ENCODE measurements around the gene OR6S1.
"Not testable (repeated sequence)": the region's sequence is repeated elsewhere in the genome, so short reads cannot be mapped to it uniquely, and the experiment has no call there.

Gene OR6S1

DNA sequence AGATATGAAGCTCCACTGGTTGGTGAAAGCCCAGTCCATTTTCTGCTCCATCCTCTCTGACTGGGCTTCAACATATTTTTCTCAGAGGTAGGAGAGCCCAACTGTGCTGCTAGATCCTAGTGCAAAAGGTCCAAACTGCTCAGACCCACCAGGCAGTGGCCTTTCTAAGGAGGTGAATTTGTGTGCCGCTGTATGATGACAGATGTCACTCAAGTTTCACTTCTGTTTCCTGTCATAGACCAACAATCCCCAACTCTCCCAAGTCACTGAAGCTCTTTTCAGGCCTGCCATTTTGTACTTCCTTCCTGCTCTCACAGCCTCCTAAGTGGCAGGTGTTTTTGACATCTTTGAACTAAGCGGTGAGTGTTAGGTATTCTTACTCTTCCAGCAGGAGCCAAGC lies 26.5 kb upstream of the OR6S1 start:
- DNase-seq, result no peak

DNA sequence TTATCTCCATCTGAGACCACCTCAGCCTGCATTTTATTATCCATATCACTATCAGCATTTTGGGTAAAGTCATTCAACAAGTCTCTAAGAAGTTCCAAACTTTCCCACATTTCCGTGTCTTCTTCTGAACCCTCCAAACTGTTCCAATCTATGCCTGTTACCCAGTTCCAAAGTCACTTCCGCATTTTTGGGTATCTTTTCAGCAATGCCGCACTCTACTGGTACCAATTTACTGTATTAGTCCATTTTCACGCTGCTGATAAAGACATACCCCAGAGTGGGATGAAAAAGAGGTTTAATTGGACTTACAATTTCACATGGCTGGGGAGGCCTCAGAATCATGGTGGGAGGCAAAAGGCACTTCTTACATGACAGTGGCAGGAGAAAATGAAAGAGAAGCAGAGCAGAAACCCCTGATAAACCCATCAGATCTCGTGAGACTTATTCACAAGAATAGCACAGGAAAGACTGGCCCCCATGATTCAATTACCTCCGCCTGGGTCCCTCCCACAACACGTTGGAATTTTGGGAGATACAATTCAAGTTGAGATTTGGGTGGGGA lies 25.0 kb upstream of the OR6S1 start:
- not testable (repeated sequence) for DNase-seq

GRCh38 chr14:20662968-20663732 lies 21.7 kb upstream of the OR6S1 start:
- DNase-seq, result no peak

GRCh38 chr14:20661197-20661596 lies 19.7 kb upstream of the OR6S1 start:
- DNase-seq, result no peak

DNA sequence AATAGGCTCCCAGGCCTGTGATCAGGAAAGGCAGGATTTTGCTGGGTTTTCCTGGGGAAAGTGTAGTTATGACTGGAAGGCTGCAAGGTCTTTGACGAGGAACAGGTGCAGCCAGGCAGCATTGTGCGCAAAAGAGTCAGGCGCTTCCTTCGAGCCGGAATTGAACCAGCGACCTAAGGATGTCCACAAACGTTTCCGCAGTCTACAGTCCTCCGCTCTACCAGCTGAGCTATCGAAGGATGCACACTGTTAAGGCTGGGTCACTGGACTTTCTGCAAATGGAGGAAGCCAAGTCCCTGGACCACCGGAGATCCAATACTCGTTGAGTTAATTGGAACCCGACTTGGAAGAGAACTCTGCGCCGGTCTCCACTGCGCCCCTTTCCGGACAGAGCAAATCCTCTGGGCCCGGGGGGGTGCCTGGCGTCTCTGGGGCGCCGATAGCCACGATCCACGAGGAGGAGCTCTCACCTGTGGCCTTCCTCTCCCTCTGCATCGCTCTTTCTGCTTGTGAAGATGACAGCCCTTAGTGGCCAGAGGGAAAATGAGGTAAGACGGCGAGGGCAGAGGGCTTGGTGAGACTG lies 18.4 kb upstream of the OR6S1 start:
- no peak for DNase-seq

DNA sequence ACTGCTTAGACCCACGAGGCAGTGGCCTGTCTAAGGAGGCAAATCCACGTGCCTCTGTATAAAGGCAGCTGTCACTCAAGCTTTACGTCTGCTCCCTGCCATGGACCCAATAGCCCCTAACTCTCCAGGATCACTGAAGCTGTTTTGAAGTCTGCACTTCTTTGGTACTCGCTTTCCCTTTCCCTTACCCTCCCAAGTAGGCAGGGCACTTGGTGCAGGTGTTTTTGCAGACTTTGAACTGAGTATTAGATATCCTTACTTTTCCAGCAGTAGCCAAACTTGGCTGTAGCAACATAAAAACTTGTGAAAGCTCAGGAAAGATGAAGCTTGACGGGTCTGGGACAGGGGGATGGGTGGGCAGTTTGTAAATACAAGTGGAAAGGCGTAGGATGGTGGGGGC lies 17.8 kb upstream of the OR6S1 start:
- DNase-seq, result no peak

DNA sequence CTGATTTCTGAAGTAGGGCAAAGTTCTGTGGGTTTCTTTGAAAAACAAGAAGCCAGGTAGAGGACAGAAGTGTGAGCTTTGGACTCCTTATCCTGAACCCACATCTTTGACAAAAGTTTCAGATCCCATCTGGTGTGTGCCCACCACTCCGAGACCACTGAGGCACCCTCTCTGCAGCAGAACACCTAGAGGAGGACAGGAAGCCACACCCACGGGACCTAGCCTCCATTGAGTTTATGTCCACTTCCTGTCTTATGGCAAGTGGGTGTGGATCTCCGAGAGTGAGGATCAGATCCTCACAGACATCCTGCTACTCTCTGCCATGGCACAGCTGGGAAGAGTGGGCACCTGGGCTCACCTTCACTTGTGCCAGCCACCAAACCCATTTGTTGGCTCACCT lies 16.8 kb upstream of the OR6S1 start:
- no peak for DNase-seq

GRCh38 chr14:20657216-20658211 lies 16.0 kb upstream of the OR6S1 start:
- DNase-seq, result no peak

- DNase-seq, result no peak
These were observed 14.8 kb upstream of the OR6S1 start for GRCh38 chr14:20656274-20656673.

GRCh38 chr14:20655851-20656250 lies 14.4 kb upstream of the OR6S1 start:
- DNase-seq, result no peak

GRCh38 chr14:20652996-20653975 lies 11.8 kb upstream of the OR6S1 start:
- DNase-seq, result no peak

DNA sequence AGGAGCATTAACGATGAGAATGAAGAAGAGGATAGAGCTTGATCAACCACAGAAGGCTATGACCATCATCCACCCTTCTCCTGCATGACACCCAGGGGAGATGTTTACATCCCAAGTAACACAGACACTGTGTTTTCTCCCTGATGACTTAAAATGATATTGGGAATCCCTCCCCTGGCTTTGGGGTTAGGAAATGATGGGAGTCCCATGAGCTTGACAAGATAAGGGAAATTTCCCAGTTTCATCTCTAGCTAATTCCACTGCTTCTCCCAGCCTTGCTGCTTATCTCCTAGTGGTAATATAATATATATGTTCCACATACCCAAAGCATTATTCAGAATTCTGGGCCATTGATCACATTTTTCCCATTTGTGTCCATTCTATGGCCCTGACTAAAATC lies 4.0 kb upstream of the OR6S1 start:
- no peak for DNase-seq

DNA sequence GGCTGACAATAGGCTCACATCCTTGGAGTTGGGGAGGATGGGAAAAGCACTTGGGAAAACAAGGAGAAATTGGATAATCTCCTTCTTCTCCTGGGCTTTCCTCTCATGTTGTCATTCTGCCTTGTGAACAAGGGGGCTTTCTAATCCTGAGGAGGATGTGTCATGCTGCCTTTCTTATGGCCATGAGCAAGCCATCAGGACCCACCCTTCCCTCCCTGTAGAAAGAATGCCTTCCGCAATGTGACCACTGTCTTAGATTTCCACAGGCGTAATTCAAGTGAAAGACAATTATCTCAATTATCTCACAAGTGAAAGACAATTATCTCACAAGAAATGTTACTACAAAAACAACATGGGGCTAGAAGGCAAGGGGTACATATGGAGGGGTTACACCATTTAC lies 3.0 kb upstream of the OR6S1 start:
- no peak for DNase-seq

DNA sequence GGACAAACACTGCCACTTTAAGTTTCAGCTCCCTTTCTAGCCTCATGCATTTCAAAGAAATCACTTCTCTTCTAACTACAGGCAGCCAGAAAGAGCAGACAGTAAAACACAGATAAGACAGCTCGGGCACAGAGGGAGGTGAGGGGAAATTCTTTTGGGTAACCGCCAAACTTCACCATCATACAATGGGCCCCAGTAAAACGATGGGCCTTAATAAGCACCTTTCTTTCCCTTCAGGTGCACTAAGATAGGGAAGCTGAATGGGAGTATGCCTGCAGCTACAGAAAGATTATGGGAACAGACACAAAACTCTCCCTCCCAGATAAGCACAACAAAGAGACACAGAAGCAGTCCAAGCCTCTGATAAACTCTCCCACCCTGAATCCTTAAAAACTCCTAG lies 1.3 kb upstream of the OR6S1 start:
- not testable (repeated sequence) for DNase-seq

GRCh38 chr14:20642182-20642581 lies 691 bp upstream of the OR6S1 start:
- no peak for DNase-seq

DNA sequence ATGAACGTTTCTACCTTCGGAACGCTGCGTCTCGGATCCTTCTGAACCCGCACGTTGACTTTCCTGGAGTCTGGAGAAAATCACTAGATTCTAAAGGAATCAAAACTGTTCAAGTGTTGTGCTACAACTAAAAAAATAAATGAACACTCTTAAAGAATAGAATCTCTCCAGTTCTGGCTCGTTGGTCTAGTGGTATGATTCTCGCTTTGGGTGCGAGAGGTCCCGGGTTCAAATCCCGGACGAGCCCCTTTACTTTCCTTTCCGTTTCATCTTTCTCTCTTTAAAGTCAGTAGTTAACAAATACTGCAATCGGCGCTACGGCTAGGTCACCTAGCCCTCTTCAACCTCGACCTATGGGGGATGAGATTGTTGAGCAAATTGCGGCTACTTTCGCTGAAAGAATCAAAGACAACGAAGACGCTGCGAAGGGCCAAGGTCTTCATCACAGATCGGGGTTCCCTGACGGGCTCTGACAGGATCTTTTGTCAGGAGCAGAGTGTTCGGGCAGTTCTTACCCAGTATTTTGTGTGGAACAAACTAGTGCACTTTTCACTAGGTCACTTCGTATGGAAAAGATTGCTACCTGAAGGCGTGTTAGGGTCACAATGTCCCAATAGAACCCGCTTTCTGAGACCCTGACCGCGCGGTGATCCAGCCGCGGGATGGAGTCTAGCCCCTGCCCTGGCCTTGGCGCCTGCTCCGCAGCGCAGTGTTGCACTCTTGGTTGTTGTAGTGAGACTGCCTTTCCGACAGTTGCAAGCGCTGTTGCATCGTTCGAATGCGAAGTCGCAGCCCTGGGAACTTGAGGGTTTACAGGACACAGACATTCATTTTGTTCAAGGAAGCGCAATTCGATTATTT lies 8.4 kb downstream of the OR6S1 start:
- peak; percentile 20 for DNase-seq

DNA sequence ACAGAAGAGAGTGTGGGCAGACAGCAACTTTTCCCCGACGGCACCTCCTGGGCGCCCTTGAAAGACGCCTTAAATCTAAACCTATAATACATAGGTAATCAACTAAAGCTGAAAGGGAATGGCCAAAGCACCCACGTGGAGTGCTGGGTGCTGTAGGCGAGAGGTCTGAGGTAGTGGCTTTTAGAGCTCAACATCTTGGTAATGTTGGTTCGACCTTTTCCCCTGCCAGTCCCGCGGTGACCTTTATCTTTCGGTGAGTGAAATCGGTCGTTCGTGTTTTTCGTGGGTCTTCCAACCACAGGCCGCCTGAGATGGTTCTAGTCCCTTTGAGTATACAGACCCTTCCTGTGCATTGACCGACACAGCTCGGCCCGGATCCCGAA lies 9.1 kb downstream of the OR6S1 start:
- no peak for DNase-seq

GRCh38 chr14:20631880-20632389 lies 9.6 kb downstream of the OR6S1 start:
- no peak for DNase-seq

- no peak for DNase-seq
These were observed 10.2 kb downstream of the OR6S1 start for GRCh38 chr14:20631023-20631879.

Data from NCI-H2081 treated with DMSO at 0.1 percent for 48 hours (cell line).